CD4-positive, alpha-beta memory T cell (primary cell): ENCODE data around the gene GAREM1. TPM values are rescaled to one million over a fixed set of nuclear protein-coding genes. Genes with fewer than 3 reads are reported as not detected.

Experiments
- CTCF ChIA-PET: fragments of 350-600 bp; sonication (Branson Sonifier 250); formaldehyde crosslinking; loops from one replicate; lab custom pipeline; 2021; ENCODE audit warnings: inconsistent platforms; ENCODE audit not compliant: partially characterized antibody; lab: Charles Lee
- POLR2A ChIA-PET: fragments of 350-600 bp; sonication (Branson Sonifier 250); formaldehyde crosslinking; loops from one replicate; lab custom pipeline; 2021; ENCODE audit not compliant: partially characterized antibody; lab: Charles Lee
- DNase-seq, 5 donors: peaks; one replicate each; pipeline versions ENCODE4 v3.0.0 to v3.0.0-alpha.2; 2020 to 2022; ENCODE audit warnings: mixed read lengths in 1 of 5
- H3K27ac ChIP-seq: one replicate; pipeline ENCODE4 v1.7.0; 2013; ENCODE audit warnings: low read depth, low read length
- H3K27me3 ChIP-seq: 2 replicates; pipeline ENCODE4 v1.7.0; 2013; ENCODE audit warnings: mild to moderate bottlenecking, low read length, moderate library complexity; ENCODE audit not compliant: insufficient read depth
- H3K36me3 ChIP-seq: 2 replicates; pipeline ENCODE4 v1.7.0; 2013; ENCODE audit warnings: mild to moderate bottlenecking, low read length, moderate library complexity; ENCODE audit not compliant: insufficient read depth
- H3K4me1 ChIP-seq: 2 replicates; pipeline ENCODE4 v1.7.0; 2013; ENCODE audit warnings: mild to moderate bottlenecking, low read length, moderate library complexity; ENCODE audit not compliant: insufficient read depth
- H3K4me3 ChIP-seq, 2 donors: one replicate each; pipeline ENCODE4 v1.7.0; 2013; ENCODE audit warnings: low read length in 2 of 2, mild to moderate bottlenecking in 1 of 2
- H3K9me3 ChIP-seq, 2 donors: one replicate each; pipeline ENCODE4 v1.7.0; 2013; ENCODE audit warnings: low read length in 2 of 2, control low read depth in 1 of 2; ENCODE audit not compliant: control insufficient read depth in 1 of 2
- H3K27ac Mint-ChIP-seq, 7 donors: one replicate each; pipeline ENCODE4 v1.8.0; 2020 to 2021; ENCODE audit warnings: mixed read lengths in 7 of 7, mild to moderate bottlenecking in 6 of 7, inconsistent platforms in 3 of 7, moderate library complexity in 3 of 7
- H3K27me3 Mint-ChIP-seq, 2 donors: one replicate each; pipeline ENCODE4 v1.8.0; 2020 to 2021; ENCODE audit warnings: mixed read lengths in 2 of 2
- H3K36me3 Mint-ChIP-seq, 2 donors: one replicate each; pipeline ENCODE4 v1.8.0; 2020 to 2021; ENCODE audit warnings: mixed read lengths in 2 of 2, inconsistent platforms in 1 of 2, mild to moderate bottlenecking in 1 of 2
- H3K4me1 Mint-ChIP-seq, 4 donors: one replicate each; pipeline ENCODE4 v1.8.0; 2020 to 2021; ENCODE audit warnings: mixed read lengths in 4 of 4, mild to moderate bottlenecking in 1 of 4
- H3K4me3 Mint-ChIP-seq, 8 donors: one replicate each; pipeline ENCODE4 v1.8.0; 2020 to 2021; ENCODE audit warnings: mixed read lengths in 8 of 8, mild to moderate bottlenecking in 7 of 8, moderate library complexity in 6 of 8, inconsistent platforms in 3 of 8
- H3K9me3 Mint-ChIP-seq, 8 donors: one replicate each; pipeline ENCODE4 v1.8.0; 2020 to 2021; ENCODE audit warnings: mixed read lengths in 8 of 8, mild to moderate bottlenecking in 5 of 8, inconsistent platforms in 3 of 8, moderate library complexity in 1 of 8
- intact Hi-C: fragments of 100-400 bp; cut with micrococcal nuclease; formaldehyde crosslinking; loops from one replicate; pipeline ENCODE4 v1.15.1; 2023
- polyA plus RNA-seq, 2 donors: library from polyadenylated mRNA; unstranded; fragments of 300-500 nt; fragmentation: Illumina TruSeq; gene quantifications; one replicate each; pipeline ENCODE4 v1.2.3, GENCODE V29; 2021
- total RNA-seq, 2 experiments: library from RNA; stranded (reverse); gene quantifications; one replicate each; pipeline ENCODE4 v1.2.3, GENCODE V29; 2021

Gene GAREM1
- total and polyA plus RNA-seq, 4 experiments from 2014 or later: 0.28 to 1.1 (median 0.52) TPM; not detected in 1

DNA sequence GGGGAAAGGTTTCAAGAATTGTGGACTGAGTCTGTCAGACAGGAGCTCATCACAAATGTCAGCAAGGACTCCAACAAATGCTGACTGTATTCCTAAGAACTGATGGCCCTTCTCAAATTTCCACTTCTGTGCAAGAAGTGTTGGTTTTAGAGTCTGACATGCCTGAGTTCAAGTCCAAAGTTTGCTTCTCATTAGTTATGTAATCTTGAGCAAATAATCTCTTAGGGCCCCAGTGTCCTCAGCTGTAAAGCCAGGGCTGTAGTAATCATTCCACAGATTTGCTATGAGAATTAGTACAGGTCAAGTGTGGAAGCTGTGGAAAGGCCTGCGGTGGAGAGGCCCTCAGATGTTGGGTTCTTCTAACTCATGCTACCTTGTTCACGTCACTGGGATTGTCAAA is 257.0 kb downstream of the GAREM1 start:
- Mint-ChIP-seq H3K4me3 (no peak overlapping the region), H3K36me3 (no peaks in the 10 kb centered on the region)
- POLR2A ChIA-PET: no interaction called here

More for the DNA sequence above, 257.0 kb downstream of the GAREM1 start:
- intact Hi-C loops: no loop called here
- H3K27me3 Mint-ChIP-seq: peaks cover 1 to 3% of the 10 kb centered on the region in 2 donors
- no peak for DNase-seq
- no peaks in the 10 kb centered on the region for H3K9me3 ChIP-seq
- H3K27me3 ChIP-seq: no peaks in the 10 kb centered on the region
- no peak overlapping the region for H3K27ac ChIP-seq
- no peak overlapping the region for H3K4me3 ChIP-seq
- no peaks in the 10 kb centered on the region for H3K4me1 ChIP-seq
- H3K36me3 ChIP-seq: no peaks in the 10 kb centered on the region
- CTCF ChIA-PET: no interaction called here
- no peaks in the 10 kb centered on the region for H3K9me3 Mint-ChIP-seq
- no peaks in the 10 kb centered on the region for H3K4me1 Mint-ChIP-seq
- no peak overlapping the region for H3K27ac Mint-ChIP-seq
